K562 (cell line): Measurements from ENCODE around the gene PODXL2. TPM values are rescaled to one million over a fixed set of nuclear protein-coding genes. Genes with fewer than 3 reads are reported as not detected.

Source experiments
- ATAC-seq: fragments of 200-7000 bp; cut with Tn5 transposase; 3 replicates; pipeline ENCODE4 v1.9.1; 2020; ENCODE audit warnings: moderate library complexity
- BruUV-seq: library from RNA; stranded (reverse); fragments of 400-500 nt; replicated peaks from 2 replicates; lab custom pipeline; 2021; lab: Mats Ljungman, UMichigan
- CTCF ChIA-PET: fragments of 300-600 bp; formaldehyde crosslinking; extraction: SDS; loops from one replicate; lab custom pipeline; 2021; ENCODE audit warnings: low intra/inter-chr PET ratio; lab: Yijun Ruan, JAX
- POLR2A ChIA-PET: fragments of 300-600, 350-650 bp; sonication (Branson Sonifier 250); formaldehyde crosslinking; extraction: SDS; loops from one replicate; lab custom pipeline; 2021; ENCODE audit warnings: antibody characterized with exemption, inconsistent platforms; lab: Yijun Ruan, JAX
- DNase-seq, 4 experiments: peaks; one replicate each; pipeline versions ENCODE4 v3.0.0 to v3.0.0-alpha.2; 2011 to 2018; ENCODE audit warnings: low spot score in 3 of 4, mixed read lengths in 3 of 4; ENCODE audit errors: extremely low read depth in 1 of 4
- FAIRE-seq: peaks from 2 replicates; lab custom pipeline; 2011; peaks lifted over from hg19 to GRCh38; lab: Jason Lieb, UNC
- H2AFZ ChIP-seq: 2 replicates; pipeline ENCODE4 v1.6.0; 2011; ENCODE audit warnings: low read depth, low read length, control low read depth, inconsistent platforms
- H3K27ac ChIP-seq: fragments of 200-600 bp; 3 replicates; pipeline ENCODE4 v1.8.0; 2011; ENCODE audit warnings: low read depth, mild to moderate bottlenecking, control low read depth, inconsistent platforms, low read length, moderate library complexity, mixed read lengths; ENCODE audit errors: extremely low read depth
- H3K27me3 ChIP-seq, 2 experiments: fragments of 300-600 bp in 1 of 2; 2 replicates in 1 of 2; 3 replicates in 1 of 2; pipeline versions ENCODE4 v1.6.0 to v1.8.0; 2011; ENCODE audit warnings: inconsistent platforms in 2 of 2, low read length in 2 of 2, mild to moderate bottlenecking in 1 of 2, mixed read lengths in 1 of 2, moderate library complexity in 1 of 2; ENCODE audit not compliant: control insufficient read depth in 2 of 2, insufficient read depth in 2 of 2
- H3K36me3 ChIP-seq: fragments of 300-600 bp; 3 replicates; pipeline ENCODE4 v1.8.0; 2011; ENCODE audit warnings: mild to moderate bottlenecking, low read length, inconsistent platforms; ENCODE audit not compliant: control insufficient read depth, insufficient read depth
- H3K4me1 ChIP-seq, 2 experiments: fragments of 200-600 bp in 1 of 2; replicated peaks in 1 of 2; 2 replicates in 1 of 2; 3 replicates in 1 of 2; pipeline versions ENCODE4 v1.5.1 to v1.8.0; 2011; ENCODE audit warnings: inconsistent platforms in 2 of 2, low read length in 2 of 2, mild to moderate bottlenecking in 1 of 2, mixed read lengths in 1 of 2, moderate library complexity in 1 of 2; ENCODE audit not compliant: control insufficient read depth in 2 of 2, insufficient read depth in 2 of 2
- H3K4me2 ChIP-seq: 2 replicates; pipeline ENCODE4 v1.6.1; 2011; ENCODE audit warnings: low read length, control low read depth, inconsistent platforms, mixed read lengths; ENCODE audit not compliant: insufficient read depth
- H3K4me3 ChIP-seq: fragments of 200-600 bp; sonication (generic), shearing (Covaris generic); 2 replicates; pipeline ENCODE4 v1.5.1; 2016; ENCODE audit warnings: control low read depth, inconsistent platforms
- H3K79me2 ChIP-seq: fragments of 200-600 bp; 3 replicates; pipeline ENCODE4 v1.8.0; 2011; ENCODE audit warnings: low read length, inconsistent platforms; ENCODE audit not compliant: control insufficient read depth, insufficient read depth
- H3K9ac ChIP-seq, 2 experiments: 2 replicates each; pipeline versions ENCODE4 v1.6.0 to v1.6.1; 2011; ENCODE audit warnings: low read depth in 2 of 2, low read length in 2 of 2, control low read depth in 1 of 2, inconsistent platforms in 1 of 2, mild to moderate bottlenecking in 1 of 2, mixed read lengths in 1 of 2; ENCODE audit not compliant: insufficient read depth in 1 of 2
- H3K9me1 ChIP-seq: one replicate; pipeline ENCODE4 v1.6.0; 2011; ENCODE audit warnings: inconsistent platforms, mild to moderate bottlenecking, low read length, moderate library complexity; ENCODE audit not compliant: control insufficient read depth, insufficient read depth
- H3K9me3 ChIP-seq: replicated peaks from 2 replicates; pipeline ENCODE4 v1.5.1; 2011; ENCODE audit warnings: low read depth, low read length, inconsistent platforms; ENCODE audit not compliant: control insufficient read depth, insufficient read depth
- H4K20me1 ChIP-seq: replicated peaks from 2 replicates; pipeline ENCODE4 v1.6.1; 2011; ENCODE audit warnings: low read length, inconsistent platforms, mixed read lengths; ENCODE audit not compliant: control insufficient read depth, insufficient read depth
- CBFA2T3 ChIP-seq: fragments of 450-650 bp; IDR thresholded peaks from 2 replicates; pipeline ENCODE4 v1.6.1; 2017
- EZH2 ChIP-seq: IDR thresholded peaks from 2 replicates; pipeline ENCODE4 v1.6.1; 2012; ENCODE audit warnings: low read depth, mild to moderate bottlenecking, inconsistent platforms, low read length, borderline replicate concordance
- GTF2B ChIP-seq: IDR thresholded peaks from 2 replicates; pipeline ENCODE4 v1.6.1; 2011; ENCODE audit not compliant: insufficient read length; ENCODE audit errors: extremely low read depth
- HLTF ChIP-seq: fragments of 450-650 bp; IDR thresholded peaks from 2 replicates; pipeline ENCODE4 v1.6.1; 2016
- MAFG ChIP-seq: fragments of 450-650 bp; conservative IDR thresholded peaks from 2 replicates; pipeline ENCODE4 v1.6.1; 2016; ENCODE audit warnings: missing genetic modification characterization, missing compliant biosample characterization
- PHF21A ChIP-seq: fragments of 450-650 bp; IDR thresholded peaks from 2 replicates; pipeline ENCODE4 v1.6.1; 2017; ENCODE audit warnings: low read depth, borderline replicate concordance
- RBFOX2 ChIP-seq: fragments of 200-400 bp; formaldehyde crosslinking; IDR thresholded peaks from 2 replicates; pipeline ENCODE4 v1.6.1; 2017; ENCODE audit warnings: low read depth, mild to moderate bottlenecking, low read length, moderate library complexity
- SMARCA5 ChIP-seq: fragments of 450-650 bp; IDR thresholded peaks from 2 replicates; pipeline ENCODE4 v1.6.1; 2016
- TAF1 ChIP-seq: IDR thresholded peaks from 2 replicates; pipeline ENCODE4 v1.6.1; 2011; ENCODE audit warnings: mild to moderate bottlenecking, low read length, moderate library complexity; ENCODE audit not compliant: insufficient read depth, control insufficient read depth, severe bottlenecking; ENCODE audit errors: extremely low read depth
- TRIM24 ChIP-seq, 2 experiments: fragments of 450-650 bp; IDR thresholded peaks; 2 replicates each; pipeline ENCODE4 v1.6.1; 2016
- TSC22D4 ChIP-seq: fragments of 450-650 bp; IDR thresholded peaks from 2 replicates; pipeline ENCODE4 v1.6.1; 2016; ENCODE audit warnings: missing genetic modification characterization, missing biosample characterization, control low read depth
- U2AF1 ChIP-seq: fragments of 200-400 bp; formaldehyde crosslinking; optimal IDR thresholded peaks from 2 replicates; pipeline ENCODE3; 2017; ENCODE audit warnings: mild to moderate bottlenecking, low read depth, low read length, moderate library complexity
- ZMIZ1 ChIP-seq, 2 experiments: fragments of 150-350 bp in 1 of 2; IDR thresholded peaks; 2 replicates each; pipeline ENCODE4 v1.6.1; 2012 to 2016; ENCODE audit warnings: low read depth in 2 of 2, low read length in 2 of 2, mild to moderate bottlenecking in 1 of 2, moderate library complexity in 1 of 2
- ZNF316 ChIP-seq: fragments of 450-650 bp; IDR thresholded peaks from 2 replicates; pipeline ENCODE4 v1.6.1; 2016
- ZNF445 ChIP-seq: fragments of 250-450 bp; sonication (Bioruptor Pico); IDR thresholded peaks from 2 replicates; pipeline ENCODE4 v1.4.0; 2020; ENCODE audit warnings: low read depth, mild to moderate bottlenecking, moderate library complexity
- ZNF592 ChIP-seq: fragments of 450-650 bp; IDR thresholded peaks from 2 replicates; pipeline ENCODE4 v1.6.1; 2017; ENCODE audit warnings: antibody characterized with exemption, mild to moderate bottlenecking
- WGBS: fragments of 100-300 bp; shearing (Covaris generic); methylation state at CpG from one replicate; pipeline ENCODE4 v1.1.6; 2016; ENCODE audit warnings: low coverage, mixed read lengths; ENCODE audit not compliant: insufficient coverage; ENCODE audit errors: missing lambda C conversion rate; 5-methylcytosine and 5-hydroxymethylcytosine counted together
- in situ Hi-C: fragments of 300-500 bp; cut with MboI; formaldehyde crosslinking; loops from 4 replicates; pipeline ENCODE4 v1.15.0; 2018; ENCODE audit warnings: inconsistent platforms, mixed read lengths
- intact Hi-C: fragments of 100-400 bp; cut with micrococcal nuclease; formaldehyde crosslinking; loops from 2 replicates; pipeline ENCODE4 v1.14.2; 2022
- polyA plus RNA-seq, 8 experiments: library from polyadenylated mRNA; depleted of rRNA in 4 of 8; stranded (reverse) in 5 of 8; unstranded in 3 of 8; fragments of >200 nt; fragmentation: Nextera tagmentation in 2 of 8; fragmentation: Illumina TruSeq in 1 of 8; extraction: Ambion mirVana in 2 of 8; extraction: Trizol in 1 of 8; gene quantifications; 2 replicates each; pipeline versions ENCODE4 v1.2.1 to v1.2.3, GENCODE V29; 2011 to 2014; ENCODE audit warnings: inconsistent platforms in 1 of 8, missing spikeins in 1 of 8
- total RNA-seq, 7 experiments: library from RNA; depleted of rRNA in 6 of 7; stranded (reverse); fragments of >200 nt in 6 of 7; fragmentation: Illumina TruSeq in 2 of 7; extraction: Trizol in 2 of 7; gene quantifications; 2 replicates each; pipeline versions ENCODE4 v1.2.1 to v1.2.3, GENCODE V29; 2011 to 2021; ENCODE audit warnings: low replicate concordance in 1 of 7

Gene PODXL2
- total and polyA plus RNA-seq, 9 of the 15 experiments (the other 6 are each of a cell fraction or from before 2014, with no cell fraction given) = 0.03 to 52.5 (median 21.9) TPM

- Histone ChIP-seq H3K79me2 (no peaks in the 10 kb centered on the region), H3K9me1 (peaks cover 3% of the 10 kb centered on the region), H3K4me3 (no peak overlapping the region), H3K27me3 (no peaks in the 10 kb centered on the region), H2AFZ (peak overlapping the region; percentile 92), H3K9me3 (no peaks in the 10 kb centered on the region), H4K20me1 (no peaks in the 10 kb centered on the region), H3K4me2 (peak overlapping the region; percentile 55), H3K27ac (peak overlapping the region; percentile 57; the same call in 2 of the 3 replicates), H3K4me1 (peaks cover 33 to 44% of the 10 kb centered on the region in 2 experiments), H3K9ac (peak overlapping the region; percentile 43 to 70), H3K36me3 (no peaks in the 10 kb centered on the region)
- ATAC-seq (peak; percentile 55), DNase-seq (peak; percentile 44 to 66 (median 49)), FAIRE-seq (no peak)
- CTCF ChIA-PET = no interaction called here
- BruUV-seq = no TSS peak
- intact Hi-C loops = no loop called here
- POLR2A ChIA-PET = interaction anchor here (0.6 to 1.0 kb wide), 2 partner anchors 9 to 394 kb away, joined by 3 to 4 read pairs; no protein-coding TSS in a partner anchor
- 38% methylated on average over 2 of the region's 4 CpGs for WGBS
- in situ Hi-C loops = no loop called here
- TF ChIP-seq GTF2B (no peak), MAFG (tag) (peak; percentile 86), SMARCA5 (no peak), RBFOX2 (0 out of 2 replicates have a peak, but pooled peaks have one; percentile 19), EZH2 (no peak), ZMIZ1 (IDR thresholded peaks at IDR 0.05; ENCODE audit: low read depth in 2 of 2, low read length in 2 of 2) (no peak), ZNF592 (0 out of 2 replicates have a peak, but pooled peaks have one; percentile 71), TSC22D4 (tag) (no peak), HLTF (no peak), U2AF1 (no peak), TAF1 (no peak), TRIM24 (IDR thresholded peaks at IDR 0.05) (0 out of 4 replicates have a peak, but pooled peaks of 1 of the 2 experiments have one; percentile 9), ZNF316 (peak; percentile 97), CBFA2T3 (0 out of 2 replicates have a peak, but pooled peaks have one; percentile 14), ZNF445 (CRISPR knock-in tag) (no peak), PHF21A (no peak)
These were observed 73.2 kb downstream of the PODXL2 start for GRCh38 chr3:127702151-127702578.
